ENCODE data around the gene RPH3AL. TPM values are rescaled to one million over a fixed set of nuclear protein-coding genes. Genes with fewer than 3 reads are reported as not detected.
A peak's percentile ranks its signal among the peaks of the same experiment; 100 is the strongest.

Gene RPH3AL
- total and polyA plus RNA-seq, 2 of the 8 experiments (the other 6 are each of a cell fraction or from before 2014, with no cell fraction given): 5.6 to 5.8 TPM

DNA sequence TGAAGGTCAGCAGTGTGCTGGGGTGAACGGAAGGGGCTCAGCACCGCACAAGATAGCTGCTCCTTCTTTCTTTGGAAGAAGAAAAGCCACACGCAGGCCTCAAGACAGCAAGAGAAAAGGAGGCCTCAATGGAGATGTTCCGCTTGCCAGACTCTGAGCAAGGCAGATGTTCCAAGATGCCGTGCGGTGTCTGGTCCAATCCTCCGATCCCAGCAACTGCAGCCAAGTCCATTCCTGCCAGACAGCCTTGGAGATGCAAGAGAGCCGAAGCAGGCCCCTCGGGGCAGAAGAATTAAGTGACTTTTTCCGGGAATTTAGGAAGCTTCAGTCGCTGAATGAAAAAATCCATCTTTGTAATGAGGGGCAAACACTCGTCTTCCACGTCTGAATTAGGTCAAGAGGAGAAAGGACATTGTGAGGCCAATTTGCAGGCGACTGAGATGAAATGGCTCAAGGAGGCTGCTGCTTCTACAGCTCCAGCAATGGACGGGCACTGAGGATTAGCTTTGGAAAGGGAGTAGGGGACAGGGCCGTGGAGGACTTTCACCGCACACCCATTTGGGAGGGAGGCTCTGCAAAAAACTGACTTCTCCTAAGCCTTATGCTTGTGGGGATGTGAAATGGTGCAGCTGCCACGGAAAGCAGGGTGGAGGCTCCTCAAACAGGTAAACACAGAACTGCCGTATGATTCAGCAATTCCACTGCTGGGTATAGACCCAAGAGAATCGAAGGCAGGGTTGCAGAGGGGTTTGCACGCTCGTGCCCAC is 44.7 kb downstream of the RPH3AL start:
- FAIRE-seq: no peak
- no peak overlapping the region for H3K56ac ChIP-seq (replicated peaks; ENCODE audit: insufficient read length, low read depth, low read length)
- no peak for TF ChIP-seq ZNF274 (IDR thresholded peaks at IDR 0.05; ENCODE audit: borderline replicate concordance, extremely low read depth, low read length)
- TF ChIP-seq, protein P1, sequence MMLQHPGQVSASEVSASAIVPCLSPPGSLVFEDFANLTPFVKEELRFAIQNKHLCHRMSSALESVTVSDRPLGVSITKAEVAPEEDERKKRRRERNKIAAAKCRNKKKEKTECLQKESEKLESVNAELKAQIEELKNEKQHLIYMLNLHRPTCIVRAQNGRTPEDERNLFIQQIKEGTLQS (IDR thresholded peaks at IDR 0.05; ENCODE audit: insufficient read depth, low read depth, low read length): no peak

More for the DNA sequence above, 44.7 kb downstream of the RPH3AL start:
- Histone ChIP-seq H3K4me1 (replicated peaks in 1 of 4; ENCODE audit: control insufficient read depth in 3 of 4, insufficient read depth in 4 of 4, low read length in 3 of 4) (peaks cover 4 to 30% (median 23%) of the 10 kb centered on the region in 4 experiments), H2BK15ac (ENCODE audit: low read length) (0 out of 2 replicates have a peak overlapping the region, but pooled peaks have one; percentile 31), H2AFZ (ENCODE audit: low read length) (no peak overlapping the region), H3K36me3 (ENCODE audit: control insufficient read depth in 2 of 4, insufficient read depth in 4 of 4, low read length in 3 of 4) (no peaks in the 10 kb centered on the region), H2BK120ac (replicated peaks; ENCODE audit: low read depth, low read length) (no peak overlapping the region), H3K27me3 (replicated peaks in 1 of 4; ENCODE audit: control insufficient read depth in 3 of 4, extremely low read depth in 1 of 4, insufficient read depth in 3 of 4, low read length in 3 of 4) (peaks cover 0 to 1% (median 0%) of the 10 kb centered on the region in 4 experiments; a peak in 1 of 7 replicates), H2BK20ac (ENCODE audit: low read length) (no peak overlapping the region), H3K79me2 (ENCODE audit: control insufficient read depth in 1 of 2, insufficient read depth in 2 of 2, low read length in 2 of 2) (no peaks in the 10 kb centered on the region), H3K4me2 (ENCODE audit: insufficient read depth in 1 of 2, low read depth in 2 of 2, low read length in 2 of 2) (no peak overlapping the region), H4K8ac (ENCODE audit: extremely low read depth, insufficient read depth, low read length) (no peak overlapping the region), H3K79me1 (ENCODE audit: low read depth, low read length) (no peaks in the 10 kb centered on the region), H3K14ac (ENCODE audit: insufficient read length) (no peak overlapping the region), H4K20me1 (replicated peaks in 1 of 2; ENCODE audit: control insufficient read depth in 1 of 2, insufficient read depth in 2 of 2, low read length in 2 of 2) (no peaks in the 10 kb centered on the region), H2BK5ac (ENCODE audit: low read depth, low read length) (no peak overlapping the region), H4K91ac (replicated peaks; ENCODE audit: insufficient read length, low read length) (no peak overlapping the region), H3K4ac (replicated peaks; ENCODE audit: insufficient read length, low read depth, low read length) (no peak overlapping the region), H3K23me2 (ENCODE audit: low read depth, low read length) (no peaks in the 10 kb centered on the region; the same call in 1 of the 2 replicates), H3K4me3 (ENCODE audit: extremely low read depth in 1 of 4, insufficient read depth in 2 of 4, low read depth in 3 of 4, low read length in 4 of 4) (no peak overlapping the region), H3K9me3 (ENCODE audit: insufficient read depth in 2 of 2, low read depth in 1 of 2, low read length in 1 of 2) (no peaks in the 10 kb centered on the region), H3K18ac (ENCODE audit: extremely low read depth, low read length) (no peak overlapping the region), H4K5ac (ENCODE audit: insufficient read length, low read depth, low read length) (no peak overlapping the region), H3K23ac (ENCODE audit: insufficient read length) (no peak overlapping the region), H2AK5ac (ENCODE audit: low read depth, low read length) (no peak overlapping the region), H2BK12ac (ENCODE audit: low read depth, low read length) (peak overlapping the region; percentile 71; the same call in 1 of the 2 replicates), H3K9ac (replicated peaks in 1 of 4; ENCODE audit: extremely low read depth in 1 of 4, low read depth in 3 of 4, low read length in 3 of 4) (no peak overlapping the region), H3K27ac (ENCODE audit: low read depth, low read length) (no peak overlapping the region)
- no peak for DNase-seq (ENCODE audit: low read depth in 1 of 2, low spot score in 2 of 2)
- ChIA-PET POLR2A (ENCODE audit: partially characterized antibody) (interaction anchor here (1.0 to 1.3 kb wide), 2 partner anchors 102 to 128 kb away, joined by 3 to 4 read pairs; no protein-coding TSS in a partner anchor), CTCF (ENCODE audit: partially characterized antibody) (interaction anchor here (0.9 to 4.4 kb wide), 28 partner anchors 9 to 731 kb away, joined by 3 to 29 read pairs (median 5); no protein-coding TSS in a partner anchor)
- WGBS, 2 experiments (ENCODE audit: extremely low coverage in 1 of 2, insufficient coverage in 1 of 2, insufficient read length in 1 of 2, insufficient replicate concordance in 2 of 2, low coverage in 1 of 2, low lambda C conversion rate in 2 of 2, missing lambda C conversion rate in 1 of 2): 86% methylated on average over 22 of the region's 22 CpGs; no CpG with 5 or more reads in 1 of the 2 experiments

Measured in H1 (cell line).